Islet precursor cell (in vitro differentiated cells): ENCODE data around the gene SBSN.

Source experiments
- DNase-seq: peaks from one replicate; pipeline ENCODE4 v3.0.0-alpha.2; 2018

SBSN gene

DNA sequence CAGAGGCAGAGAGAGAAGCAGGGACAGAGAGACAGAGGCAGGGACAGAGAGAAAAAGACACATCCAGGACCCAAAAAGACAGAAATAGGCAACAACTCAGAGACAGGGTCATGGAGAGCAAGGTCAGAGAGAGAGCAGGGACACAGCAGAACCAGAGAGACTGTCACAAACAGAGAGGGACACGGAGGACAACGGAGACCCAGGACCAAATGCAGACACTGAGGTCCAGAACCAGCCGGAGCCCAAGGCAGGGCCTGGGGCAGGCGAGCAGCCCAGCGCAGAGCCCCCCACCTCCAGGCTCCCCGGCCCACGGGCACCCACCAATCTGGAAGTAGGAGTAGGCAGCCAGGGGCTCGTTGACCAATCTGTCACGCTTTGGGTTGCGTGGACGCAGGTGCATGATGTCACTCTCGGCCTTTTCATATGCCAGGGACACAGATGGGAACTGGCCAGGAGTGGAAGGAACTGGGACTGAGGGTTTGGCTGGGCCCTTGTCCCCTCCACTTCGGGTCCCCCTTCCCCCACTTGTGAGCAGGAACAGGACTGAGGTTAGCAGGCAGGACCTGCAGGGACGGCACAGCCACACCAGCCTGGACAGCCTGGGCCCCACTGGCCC is 25.4 kb upstream of the SBSN start:
- no peak for DNase-seq

DNA sequence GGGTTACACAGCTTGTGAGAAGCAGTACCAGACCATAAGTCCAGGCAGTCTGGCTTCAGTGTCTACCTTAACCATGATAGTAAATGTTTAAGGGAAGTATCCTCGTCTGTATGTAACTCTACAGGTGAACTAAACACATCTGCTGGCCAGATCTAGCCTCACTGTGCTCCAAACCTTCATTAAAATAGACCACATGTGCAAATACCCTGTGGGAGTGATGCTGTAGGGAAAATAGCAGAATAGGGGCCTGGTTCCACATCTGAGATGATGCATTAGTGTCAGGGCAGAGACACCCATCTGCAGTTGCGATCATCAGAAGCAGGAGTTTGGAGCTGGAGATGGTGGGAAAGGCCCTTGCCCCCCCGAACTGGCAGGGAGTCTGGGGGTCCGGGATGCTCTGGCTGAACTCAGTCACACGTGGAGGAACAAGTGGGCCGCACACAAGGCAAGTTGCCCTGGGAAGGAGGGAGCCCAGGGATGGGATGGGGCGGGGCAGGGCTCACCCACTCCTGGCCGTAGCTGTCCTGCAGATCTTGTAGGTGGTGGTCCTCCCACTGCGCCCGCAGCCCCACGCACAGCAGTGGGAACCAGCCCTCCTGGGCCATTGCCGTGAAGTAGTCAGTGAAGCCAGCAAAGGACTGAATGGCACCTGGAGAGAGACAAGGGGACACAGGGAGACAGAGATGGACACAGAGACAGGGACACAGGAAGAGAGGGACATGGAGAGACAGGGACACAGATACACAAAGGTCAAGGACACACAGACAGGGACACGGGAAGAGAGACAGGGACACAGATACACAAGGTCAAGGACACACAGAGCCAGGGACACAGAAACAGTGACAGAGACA is 24.6 kb upstream of the SBSN start:
- no peak for DNase-seq

DNA sequence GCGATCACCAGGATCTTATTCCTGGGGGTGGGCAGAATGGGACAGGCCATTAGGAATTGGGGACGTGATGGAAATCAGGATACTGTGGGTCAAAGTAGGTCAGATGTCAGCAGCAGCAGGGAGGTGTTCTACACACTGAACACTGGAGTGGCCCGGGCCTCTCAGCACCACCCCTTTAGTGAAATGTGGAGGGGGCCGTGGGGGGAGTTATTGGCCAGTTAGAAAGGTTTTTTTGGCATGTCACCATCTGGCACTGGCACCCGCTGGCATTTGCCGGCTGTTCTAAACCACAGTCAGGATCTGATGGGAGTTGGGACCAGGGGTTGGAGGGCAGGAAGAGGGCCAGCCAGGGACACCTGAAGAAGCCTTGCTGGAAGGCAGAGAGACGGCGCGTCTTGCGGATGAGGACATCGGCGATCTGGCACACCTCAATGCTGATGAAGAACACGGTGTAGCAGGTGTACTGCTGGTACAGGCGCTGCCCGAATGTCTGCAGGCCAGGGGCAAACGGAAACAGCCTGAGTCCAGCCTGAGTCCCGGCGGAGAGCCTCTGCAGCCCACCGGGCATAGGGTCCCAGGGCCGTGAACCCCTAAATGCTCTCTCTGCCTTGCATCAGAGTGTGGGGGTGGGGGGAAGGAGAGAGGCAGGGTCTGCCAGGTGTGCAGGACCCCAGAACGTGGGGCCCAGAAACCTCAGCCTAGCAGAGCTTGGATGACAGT is 23.1 kb upstream of the SBSN start:
- no peak for DNase-seq

DNA sequence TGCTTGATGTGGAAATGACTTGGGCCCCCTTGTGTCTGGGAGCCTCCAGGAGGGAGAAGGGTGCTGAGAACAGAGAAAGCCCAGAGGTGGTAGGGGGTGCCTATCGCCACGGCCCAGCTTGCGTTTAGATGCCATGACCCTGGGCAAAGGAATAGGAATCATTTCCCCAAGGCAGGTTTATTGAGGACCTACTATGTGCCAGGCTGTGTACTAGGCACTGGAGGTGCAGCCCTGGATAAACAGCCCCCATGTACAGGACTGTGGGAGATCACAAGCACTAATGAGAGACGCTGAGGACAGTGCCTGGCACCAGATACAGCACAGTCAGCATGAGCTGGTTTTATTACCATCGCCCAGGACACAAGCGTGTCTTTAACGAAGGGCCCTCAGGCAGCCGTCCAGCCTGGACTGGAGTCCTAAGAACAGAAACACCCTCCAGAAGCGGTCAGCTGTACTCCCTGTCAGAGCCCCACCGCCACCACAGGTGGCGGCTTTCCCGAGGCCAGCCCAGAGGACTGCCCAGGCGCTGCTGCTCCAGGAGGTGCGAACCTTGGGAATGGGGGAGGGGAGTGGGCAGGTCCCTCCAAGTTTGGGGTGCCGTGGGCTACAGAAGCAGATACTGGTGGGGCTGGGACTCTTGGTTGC is 21.9 kb upstream of the SBSN start:
- no peak for DNase-seq

DNA sequence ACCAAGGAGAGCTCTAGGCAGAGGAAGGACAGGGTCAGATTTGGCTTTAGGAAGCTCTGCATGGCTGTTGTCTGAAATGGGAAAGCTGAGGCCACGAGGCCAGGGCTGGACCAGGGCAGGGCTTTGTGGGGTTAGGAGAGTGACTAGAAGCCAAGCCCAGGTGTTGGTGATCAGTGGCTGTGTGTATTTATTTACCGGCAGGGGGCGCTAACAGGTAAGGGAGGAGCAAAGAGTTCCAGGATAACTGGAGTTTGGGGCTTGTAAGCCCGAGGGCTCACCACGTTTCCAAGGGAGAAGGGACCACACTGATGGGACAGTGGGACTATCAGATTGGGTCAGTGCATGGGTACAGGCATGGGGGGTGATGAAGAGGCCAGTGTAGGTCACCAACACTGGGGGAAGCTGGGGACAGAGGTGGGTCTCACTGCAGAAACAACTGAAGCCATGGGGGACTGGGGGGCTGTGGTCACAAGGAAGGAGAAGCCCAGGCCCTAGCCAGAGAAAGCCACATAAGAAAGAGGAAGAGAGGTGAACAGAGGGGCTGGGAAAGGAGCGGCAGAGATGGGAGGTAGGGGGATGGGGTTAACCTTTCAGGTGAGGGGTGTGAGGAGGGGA is 21.2 kb upstream of the SBSN start:
- peak; percentile 78 for DNase-seq

DNA sequence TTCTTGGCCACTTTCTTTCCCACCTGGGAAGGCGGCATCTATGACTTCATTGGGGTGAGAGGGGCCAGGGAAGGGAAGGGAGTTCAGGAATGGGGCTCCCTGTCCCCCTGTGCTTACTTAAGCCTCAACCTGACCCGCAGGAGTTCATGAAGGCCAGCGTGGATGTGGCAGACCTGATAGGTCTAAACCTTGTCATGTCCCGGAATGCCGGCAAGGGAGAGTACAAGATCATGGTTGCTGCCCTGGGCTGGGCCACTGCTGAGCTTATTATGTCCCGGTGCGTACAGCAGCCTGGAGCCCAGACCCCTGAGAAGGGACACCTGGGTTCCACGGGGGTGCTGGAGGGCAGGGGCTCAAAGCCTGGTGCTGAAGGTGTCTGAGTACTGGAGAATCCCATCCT is 18.4 kb upstream of the SBSN start:
- no peak for DNase-seq

DNA sequence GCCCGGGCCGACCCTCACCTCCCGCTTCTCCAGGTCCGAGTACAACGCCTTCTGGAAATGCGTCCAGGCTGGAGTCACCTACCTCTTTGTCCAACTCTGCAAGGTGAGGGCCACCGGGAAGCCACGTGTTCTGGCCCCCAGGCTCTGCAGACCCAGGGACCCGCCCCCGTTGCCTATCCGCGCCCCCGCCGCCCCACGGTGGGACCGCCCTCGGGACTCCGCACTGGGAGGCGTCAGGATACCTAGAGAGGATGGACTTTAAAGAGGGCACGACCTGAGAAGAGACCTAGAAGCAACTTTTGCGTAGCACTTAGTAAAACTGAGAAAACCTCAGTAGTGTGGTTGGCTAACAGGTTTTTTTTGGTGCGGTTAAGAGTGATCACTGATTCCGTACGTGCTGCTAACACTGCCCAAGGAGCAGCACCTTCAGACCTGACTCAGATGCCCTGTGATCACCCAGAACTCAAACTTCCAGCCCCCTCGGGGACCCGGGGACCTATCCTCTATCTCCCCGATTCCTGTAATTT is 17.8 kb upstream of the SBSN start:
- peak; percentile 71 for DNase-seq

DNA sequence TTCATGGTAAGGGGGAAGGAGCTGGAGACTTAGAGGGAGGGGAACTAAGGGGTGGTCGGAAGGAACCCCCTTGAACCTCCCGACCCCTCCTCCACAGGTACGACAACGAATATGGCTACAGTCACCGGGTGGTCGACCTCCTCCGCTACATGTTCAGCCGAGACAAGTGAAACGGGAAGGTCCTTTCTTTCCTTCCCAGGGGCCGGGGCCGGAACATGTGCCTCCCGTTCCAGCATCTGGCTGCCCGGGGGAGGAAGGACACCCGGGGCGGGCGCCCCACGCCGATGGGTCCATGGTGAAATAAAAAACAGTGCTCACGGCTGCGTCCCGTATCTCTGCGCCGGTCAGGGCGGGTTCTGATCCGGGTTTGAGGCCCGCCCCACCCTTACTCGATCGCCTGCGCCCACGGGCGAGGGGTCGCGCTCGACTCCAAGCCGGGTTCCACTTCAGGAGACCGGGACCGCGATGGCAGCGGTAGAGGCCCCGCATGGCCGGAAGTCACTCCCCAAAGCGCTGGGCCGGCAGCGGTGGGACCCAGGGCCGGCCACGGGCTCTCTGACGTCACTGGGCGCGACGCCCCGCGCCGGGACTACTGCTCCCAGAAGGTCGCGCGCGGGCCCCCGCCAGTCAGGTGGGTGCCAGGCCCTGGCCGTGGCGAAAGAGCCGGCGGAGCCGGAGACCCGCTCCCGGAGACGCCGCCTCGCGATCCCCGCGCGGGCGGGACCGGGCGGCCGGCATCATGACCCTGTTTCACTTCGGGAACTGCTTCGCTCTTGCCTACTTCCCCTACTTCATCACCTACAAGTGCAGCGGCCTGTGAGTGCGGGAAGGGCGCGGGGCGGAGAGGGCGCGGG is 17.1 kb upstream of the SBSN start, which contains the start of gene TMEM147:
TSS of gene TMEM147 (plus strand) at position 626 of the 854 bp plus-strand sequence. CDS start at position 740, 114 bp downstream.
- DNase-seq = peak; percentile 93

DNA sequence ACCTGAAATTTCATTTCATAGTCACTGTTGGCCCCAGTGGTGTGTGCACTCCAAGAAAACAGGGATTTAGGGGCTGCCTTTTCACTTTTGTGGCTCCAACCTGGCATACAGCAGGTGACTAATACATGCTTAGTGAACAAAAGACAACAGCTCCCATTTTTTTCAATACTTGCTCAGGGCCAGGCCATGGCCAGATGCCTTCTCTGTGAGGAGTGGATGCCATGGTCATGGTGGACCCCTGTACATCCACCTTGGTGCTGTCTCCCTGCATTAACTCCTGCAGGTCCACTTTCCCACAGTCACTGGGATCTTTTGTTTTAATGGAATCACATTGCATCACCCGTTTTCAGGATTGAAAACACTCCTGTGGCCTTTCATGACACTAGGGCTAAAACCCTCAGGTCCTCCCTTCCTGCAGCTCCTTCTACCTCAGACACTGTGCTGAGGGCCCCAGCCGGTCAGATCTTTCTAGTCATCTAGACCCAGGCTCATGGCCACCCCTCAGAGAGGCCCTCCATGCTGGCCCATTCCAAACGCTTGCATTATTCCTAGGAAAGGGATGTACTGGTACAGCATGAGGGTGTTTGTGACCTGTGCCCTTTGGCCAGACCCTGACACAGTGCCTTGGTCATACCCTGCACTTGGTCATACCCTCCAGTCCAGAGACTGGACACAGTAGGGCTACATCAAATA is 16.1 kb upstream of the SBSN start:
- no peak for DNase-seq

DNA sequence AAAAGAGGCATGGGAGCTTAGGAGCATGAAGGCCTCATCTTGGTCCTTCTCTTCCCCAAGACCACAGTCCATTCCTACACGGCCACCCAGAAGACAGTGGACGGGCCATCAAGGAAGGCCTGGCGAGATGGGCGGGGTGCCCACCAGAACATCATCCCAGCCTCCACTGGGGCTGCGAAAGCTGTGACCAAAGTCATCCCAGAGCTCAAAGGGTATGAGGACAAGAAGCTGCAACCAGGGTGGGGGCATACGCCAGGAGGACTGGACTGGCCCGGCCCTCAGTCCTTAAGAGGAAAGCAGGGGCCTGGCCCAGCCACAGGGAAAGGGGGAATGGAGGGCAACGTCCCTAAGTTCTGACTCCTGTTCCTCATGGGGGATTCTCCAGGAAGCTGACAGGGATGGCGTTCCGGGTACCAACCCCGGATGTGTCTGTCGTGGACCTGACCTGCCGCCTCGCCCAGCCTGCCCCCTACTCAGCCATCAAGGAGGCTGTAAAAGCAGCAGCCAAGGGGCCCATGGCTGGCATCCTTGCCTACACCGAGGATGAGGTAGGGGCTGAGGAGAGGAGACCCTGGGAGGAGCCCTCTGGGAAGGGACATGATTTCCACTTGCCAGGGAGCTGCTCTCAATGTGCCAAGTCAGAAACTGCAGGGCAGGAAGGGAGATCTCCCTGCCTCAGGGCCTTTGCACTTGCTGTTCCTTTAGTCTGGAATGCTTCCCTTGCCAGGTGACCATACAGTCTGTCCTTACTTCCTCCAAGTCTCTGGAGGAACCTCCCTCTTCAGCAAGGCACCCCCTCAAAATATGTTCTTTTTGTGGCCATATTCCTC is 15.4 kb upstream of the SBSN start:
- DNase-seq = no peak

DNA sequence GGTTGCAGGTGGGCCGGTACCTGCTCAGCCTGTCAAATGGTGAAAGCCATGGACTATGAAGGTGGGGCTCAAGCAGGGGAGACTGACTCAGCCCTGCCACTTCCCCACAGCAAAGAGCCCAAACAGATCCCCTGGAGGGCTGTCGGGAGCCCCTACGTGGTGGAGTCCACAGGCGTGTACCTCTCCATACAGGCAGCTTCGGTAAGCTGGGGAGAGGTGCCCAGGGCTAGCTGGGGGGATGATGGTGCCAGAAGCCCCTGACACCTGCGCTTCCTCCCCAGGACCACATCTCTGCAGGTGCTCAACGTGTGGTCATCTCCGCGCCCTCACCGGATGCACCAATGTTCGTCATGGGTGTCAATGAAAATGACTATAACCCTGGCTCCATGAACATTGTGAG is 14.1 kb upstream of the SBSN start:
- no peak for DNase-seq

DNA sequence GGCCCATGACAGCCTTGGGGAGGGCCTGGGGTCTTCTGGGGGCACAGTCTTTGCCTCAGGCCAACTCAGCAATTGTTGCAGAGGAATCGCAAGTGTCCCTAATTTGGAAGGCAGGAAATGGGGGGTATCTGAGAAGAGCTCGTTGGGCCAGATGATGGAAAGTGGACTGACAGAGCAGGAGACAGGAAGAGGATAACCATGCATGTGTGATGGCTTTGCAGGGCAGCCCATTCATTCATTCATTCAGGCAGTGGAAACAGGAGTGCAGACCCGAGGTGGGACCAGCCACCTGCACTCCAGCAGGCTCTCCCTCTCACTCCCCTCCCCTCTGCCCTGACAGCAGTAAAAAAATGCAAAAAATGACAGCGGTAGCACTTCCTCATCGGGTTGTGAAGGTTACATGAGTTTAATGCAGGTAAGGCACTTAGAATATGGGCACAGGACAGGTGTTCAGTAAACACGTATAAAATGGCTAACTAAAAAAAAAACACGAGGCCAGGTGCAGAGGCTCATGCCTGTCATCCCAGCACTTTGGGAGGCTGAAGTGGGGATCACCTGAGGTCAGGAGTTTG is 12.3 kb upstream of the SBSN start:
- no peak for DNase-seq

DNA sequence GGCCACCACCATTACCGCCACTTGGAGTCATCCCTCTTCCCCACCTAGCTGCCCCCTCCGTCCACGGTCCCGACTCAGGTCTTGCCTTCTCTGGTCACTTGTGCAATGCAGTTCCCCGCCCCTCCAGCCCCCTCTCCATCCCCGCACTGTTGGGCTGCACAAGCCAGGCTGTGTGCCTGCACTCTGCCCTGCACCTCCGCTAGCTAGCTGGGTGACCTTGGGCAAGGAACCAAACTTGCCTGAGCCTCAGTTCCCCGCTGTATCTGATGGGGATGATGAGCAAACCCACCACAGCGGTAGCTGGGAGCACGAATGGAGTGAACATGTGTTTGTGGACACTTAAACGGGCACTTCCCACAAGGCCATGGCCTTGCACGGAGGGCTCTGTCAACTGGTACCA is 11.7 kb upstream of the SBSN start:
- no peak for DNase-seq

DNA sequence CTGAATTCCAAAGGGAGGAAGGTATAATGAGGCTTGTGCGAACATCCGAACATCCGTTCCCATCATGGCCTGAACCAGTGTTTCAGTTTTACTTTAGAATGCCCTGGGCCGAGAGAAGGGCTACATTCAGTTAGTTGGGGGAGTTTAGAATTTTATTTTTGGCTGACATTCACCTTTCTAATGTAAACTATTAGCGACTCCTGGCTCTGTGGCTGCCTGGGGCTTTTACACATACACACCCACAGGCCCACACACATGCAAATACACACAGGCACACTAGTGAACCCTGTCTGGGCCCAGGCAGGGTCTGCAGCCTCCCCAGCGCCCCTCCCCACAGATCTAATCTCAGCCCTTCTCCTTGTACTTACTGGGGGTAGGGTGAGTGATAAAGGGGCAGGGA is 11.2 kb upstream of the SBSN start:
- no peak for DNase-seq

DNA sequence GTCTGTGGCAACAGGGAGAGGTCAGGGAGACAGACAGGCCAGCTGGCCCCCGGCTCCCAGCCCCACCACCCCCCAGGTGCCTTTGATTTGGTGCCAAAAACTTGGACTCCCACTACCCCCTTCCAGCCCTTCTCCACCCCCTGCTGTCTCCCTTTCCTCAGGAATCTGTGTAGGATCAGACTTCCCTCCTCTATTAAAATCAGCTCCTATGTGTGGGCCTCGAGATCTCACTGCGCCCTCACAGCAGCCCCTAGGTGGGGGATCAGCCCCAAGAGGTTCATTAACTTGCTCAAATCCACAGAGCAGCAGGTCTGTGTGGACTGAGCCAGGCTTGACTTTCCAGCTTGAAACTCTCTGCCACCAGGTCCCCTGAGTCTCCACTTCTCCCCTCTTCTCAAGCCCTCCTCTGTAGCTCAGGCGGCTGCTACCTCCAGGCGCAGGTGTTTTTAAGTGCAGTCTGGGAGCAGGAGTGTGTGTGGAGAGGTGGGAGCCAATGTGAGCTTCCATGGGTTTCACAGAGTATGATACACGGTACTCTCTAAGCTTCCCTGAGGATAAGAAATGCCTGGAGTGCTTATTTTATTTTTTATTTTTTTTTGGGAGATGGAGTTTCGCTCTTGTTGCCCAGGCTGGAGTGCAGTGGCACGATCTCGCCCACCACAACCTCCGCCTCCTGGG is 6.8 kb upstream of the SBSN start:
- DNase-seq = no peak

DNA sequence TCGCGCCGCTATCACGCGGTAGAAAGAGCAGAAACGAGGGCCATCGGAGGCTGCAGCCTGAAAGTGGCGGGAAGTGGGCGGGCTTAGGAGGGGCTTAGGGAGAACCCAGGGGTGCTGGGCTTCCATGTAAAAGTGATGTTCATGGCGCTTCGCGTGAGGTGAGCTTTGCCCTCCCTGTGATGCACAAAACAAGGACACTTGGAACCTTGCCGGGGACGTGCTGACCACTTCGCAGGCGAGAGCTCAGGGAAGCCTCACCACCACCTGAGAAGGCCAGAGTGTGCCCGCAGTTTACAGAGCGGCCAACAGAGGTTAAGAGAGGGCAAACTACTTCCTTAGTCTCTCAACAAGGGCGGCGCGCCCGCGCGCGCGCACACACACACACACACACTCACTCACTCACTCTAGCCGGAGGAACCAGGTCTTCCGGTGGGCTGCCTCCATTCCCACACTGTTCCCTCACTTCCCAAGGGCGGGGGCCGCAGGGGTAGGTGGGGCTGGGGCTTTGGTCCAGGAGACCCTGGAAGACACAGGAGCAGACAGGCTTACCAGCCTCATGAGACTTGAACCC is 5.8 kb upstream of the SBSN start:
- no peak for DNase-seq

DNA sequence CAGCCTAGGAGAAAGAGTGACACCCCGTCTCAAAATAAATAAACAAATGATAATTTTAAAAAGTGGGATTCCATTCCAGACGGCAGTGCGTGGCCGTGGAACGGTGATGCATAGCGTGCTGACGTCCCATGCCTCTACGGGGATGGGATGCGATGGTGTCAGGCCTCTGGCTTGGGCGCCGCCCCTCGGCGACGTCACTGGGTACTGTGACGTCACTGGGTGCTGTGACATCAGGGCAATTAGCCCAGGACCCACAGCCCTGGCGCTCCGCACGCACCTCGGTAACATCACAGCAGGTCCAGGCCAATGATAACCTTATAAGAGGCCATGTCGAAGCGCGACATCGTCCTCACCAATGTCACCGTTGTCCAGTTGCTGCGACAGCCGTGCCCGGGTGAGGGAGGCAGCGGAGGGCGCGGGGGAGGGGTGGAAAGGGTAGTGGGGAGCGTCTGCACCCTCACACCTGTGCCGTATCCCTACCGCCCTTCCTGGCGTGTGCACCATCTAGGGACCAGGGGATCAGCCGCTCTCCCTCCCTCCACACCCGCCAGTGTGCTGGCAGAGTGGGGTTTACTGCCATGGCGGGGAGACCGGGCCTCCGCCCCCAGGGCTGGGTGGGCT is 5.2 kb upstream of the SBSN start, which contains the start of gene GAPDHS:
TSS of gene GAPDHS (plus strand) at position 256 of the 621 bp plus-strand sequence. CDS start at position 328, 72 bp downstream.
- no peak for DNase-seq

DNA sequence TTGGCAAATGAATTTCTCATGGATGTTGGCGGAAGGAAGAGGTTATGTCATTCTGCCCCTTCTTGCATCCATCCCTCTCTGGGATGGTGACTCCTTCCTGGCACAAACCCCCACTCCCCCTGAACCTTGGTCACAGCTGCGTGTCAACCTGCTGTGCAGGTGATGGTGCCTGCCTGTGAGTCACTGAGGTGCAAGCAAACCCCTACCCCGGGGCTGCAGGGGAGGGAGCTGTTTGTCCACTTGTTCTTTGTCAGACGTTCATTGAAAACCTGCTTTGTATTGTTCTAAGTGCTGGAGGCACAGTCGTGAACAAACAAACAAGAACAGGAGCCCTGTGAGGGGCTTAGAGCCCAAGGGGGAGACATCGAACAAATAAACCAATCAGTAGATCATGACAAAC is 3.2 kb upstream of the SBSN start:
- DNase-seq = no peak
